ENCODE data around the gene TOP1. TPM values are rescaled to one million over a fixed set of nuclear protein-coding genes. Genes with fewer than 3 reads are reported as not detected.
"Not testable (repeated sequence)": the region's sequence is repeated elsewhere in the genome, so short reads cannot be mapped to it uniquely, and the experiment has no call there.

Gene TOP1
- total RNA-seq, 1 donor from 2014 or later: 11.7 TPM

- DNase-seq (ENCODE audit: low read depth in 2 of 2): not testable (repeated sequence)
These were observed 24.7 kb upstream of the TOP1 start for GRCh38 chr20:41003936-41004294.

- DNase-seq (ENCODE audit: low read depth in 2 of 2): peak; percentile 47 to 63
These were observed 23.9 kb upstream of the TOP1 start for GRCh38 chr20:41004531-41005360.

- peak in 1 of 2 donors; percentile 99 for DNase-seq (ENCODE audit: low read depth in 2 of 2)
These were observed 23.3 kb upstream of the TOP1 start for GRCh38 chr20:41005361-41005729.

DNA sequence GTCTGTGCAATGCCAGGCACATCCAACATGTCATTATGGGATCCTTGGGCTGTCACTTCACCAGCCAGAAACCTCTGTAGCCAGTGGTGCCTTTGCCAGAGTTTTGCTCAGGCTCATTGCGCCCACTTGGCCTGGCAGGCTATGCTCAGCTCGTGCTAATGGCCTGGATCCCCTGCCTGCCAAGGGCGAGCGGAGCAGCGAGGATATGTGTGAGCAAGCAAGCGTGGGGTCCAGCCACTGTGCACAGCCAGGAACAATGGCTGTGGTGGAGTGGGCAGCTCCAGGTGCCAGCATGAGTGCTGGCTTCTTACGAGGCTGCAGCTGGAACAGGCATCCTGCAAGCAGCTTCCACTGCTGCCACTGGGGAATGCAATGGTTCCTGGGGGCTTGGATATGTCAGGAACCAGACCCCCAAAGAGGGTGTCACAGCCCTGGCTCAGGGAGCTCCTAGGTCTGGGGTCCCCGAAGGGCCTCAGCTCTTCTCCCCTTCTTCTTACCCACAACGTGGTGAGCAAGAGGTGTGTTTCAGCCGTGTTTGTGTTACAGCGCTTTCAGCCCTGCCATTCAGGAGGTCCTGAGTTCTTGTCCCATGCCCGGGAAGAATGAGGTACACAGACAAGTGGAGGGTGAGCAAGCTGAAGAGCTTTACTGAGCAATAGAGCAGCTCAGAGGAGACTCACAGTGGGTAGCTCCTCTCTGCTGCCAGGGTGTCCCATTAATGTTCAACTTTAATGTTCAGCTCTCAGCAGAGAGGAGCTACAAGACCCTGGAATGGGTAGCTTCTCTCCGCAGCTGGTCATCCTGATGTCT lies 22.3 kb upstream of the TOP1 start:
- no peak for DNase-seq (ENCODE audit: low read depth in 2 of 2)

- no peak for DNase-seq (ENCODE audit: low read depth in 2 of 2)
These were observed 21.6 kb upstream of the TOP1 start for GRCh38 chr20:41006936-41007474.

DNA sequence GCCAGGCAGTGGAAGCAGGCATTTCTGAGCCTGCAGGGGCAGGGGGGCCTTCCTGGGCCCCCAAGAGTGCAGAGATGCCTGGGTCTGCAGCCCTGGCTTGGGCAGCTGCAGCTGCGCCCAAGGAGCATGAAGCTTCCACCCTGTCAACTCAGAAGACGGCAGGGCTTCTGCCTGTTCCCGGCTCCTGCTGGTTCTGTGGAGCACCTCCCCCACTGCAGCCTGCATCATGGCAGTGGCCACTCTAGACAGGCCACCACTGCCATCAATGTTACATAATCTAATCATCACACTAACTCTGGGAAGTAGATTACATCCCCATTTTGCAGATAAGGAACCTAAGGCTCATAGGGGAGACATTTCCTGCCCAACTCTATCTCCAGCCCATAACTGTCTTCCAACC lies 21.1 kb upstream of the TOP1 start:
- DNase-seq (ENCODE audit: low read depth in 2 of 2): no peak

DNA sequence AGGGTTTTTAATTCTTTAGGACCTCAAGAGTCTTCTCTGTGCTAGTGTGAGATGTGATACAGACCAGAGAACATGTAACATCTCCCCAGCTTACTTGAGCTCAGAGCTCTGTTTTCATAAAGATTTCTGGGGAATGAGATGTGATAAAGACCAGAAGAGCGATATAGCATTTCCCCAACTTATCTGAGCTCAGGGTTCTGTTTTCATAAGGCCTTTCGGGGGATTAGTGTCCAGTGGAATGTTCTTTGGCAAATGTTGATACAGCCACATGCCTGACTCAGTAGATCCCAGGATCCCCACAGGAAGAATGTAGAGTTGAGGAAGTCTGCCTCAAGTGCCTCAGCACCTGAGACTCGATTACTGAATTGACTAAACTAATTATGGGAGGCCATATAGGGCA lies 18.7 kb upstream of the TOP1 start:
- DNase-seq (ENCODE audit: low read depth in 2 of 2): no peak

GRCh38 chr20:41011551-41012067 lies 17.0 kb upstream of the TOP1 start:
- DNase-seq (ENCODE audit: low read depth in 2 of 2): no peak

DNA sequence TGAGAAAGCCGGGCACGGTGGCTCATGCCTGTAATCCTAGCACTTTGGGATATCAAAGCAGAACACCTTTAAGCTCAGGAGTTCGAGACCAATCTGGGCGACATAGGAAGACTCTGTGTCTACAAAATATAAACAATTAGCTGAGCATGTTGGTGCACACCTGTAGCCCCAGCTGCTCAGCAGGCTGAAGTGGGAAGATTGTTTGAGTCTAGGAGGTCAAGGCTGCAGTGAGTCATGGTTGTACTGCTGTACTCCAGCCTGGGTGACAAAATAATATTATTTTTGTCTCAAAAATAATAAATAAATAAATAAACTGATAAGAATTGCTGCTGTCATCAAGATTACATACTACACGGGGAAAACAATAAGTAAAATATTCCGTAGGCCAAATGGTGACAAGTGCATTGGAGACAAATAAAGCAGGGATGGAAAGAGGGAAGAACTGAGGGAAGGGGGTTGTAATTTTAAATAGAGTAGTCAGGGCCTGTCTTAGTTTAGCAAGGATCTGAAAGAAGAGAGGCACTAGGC lies 14.0 kb upstream of the TOP1 start:
- peak in 1 of 2 donors; percentile 33 for DNase-seq (ENCODE audit: low read depth in 2 of 2)

- DNase-seq (ENCODE audit: low read depth in 2 of 2): no peak
These were observed 11.1 kb upstream of the TOP1 start for GRCh38 chr20:41017448-41018042.

DNA sequence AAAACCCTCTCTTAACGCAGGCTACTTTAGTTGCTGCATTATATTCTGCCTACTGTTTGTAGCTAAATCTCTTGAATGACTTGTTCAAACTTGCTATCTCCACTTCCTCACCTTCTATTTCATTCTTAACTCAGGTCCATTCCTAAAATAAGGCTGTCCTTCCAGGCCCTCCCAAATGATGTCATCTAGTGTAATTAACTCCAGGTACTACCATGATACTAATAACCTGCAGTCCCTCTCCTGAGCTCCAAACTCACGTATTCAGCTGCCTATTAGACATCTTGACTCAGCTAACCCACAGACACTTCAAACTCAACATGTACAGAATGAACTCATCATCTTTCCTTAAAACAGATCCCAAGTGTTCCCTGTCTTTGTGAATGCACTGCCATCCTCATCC lies 10.5 kb upstream of the TOP1 start:
- no peak for DNase-seq (ENCODE audit: low read depth in 2 of 2)

DNA sequence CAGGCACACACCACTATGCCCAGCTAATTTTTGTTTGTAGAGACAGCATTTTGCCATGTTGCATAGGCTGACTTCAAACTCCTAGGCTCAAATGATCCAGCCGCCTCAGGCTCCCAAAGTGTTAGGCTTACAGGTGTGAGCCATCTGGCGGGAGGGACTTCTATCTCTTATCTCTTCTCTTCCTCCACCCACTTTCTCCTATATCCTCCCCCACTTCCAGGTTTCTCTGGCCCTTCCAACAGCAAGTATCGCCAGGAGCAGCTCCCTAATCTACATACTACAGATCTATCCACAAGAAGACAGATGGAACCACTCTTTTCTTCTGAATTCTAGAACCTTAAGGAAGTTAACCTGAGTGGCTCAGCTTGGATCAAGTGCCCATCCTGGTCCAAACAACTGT lies 5.1 kb upstream of the TOP1 start:
- no peak for DNase-seq (ENCODE audit: low read depth in 2 of 2)

DNA sequence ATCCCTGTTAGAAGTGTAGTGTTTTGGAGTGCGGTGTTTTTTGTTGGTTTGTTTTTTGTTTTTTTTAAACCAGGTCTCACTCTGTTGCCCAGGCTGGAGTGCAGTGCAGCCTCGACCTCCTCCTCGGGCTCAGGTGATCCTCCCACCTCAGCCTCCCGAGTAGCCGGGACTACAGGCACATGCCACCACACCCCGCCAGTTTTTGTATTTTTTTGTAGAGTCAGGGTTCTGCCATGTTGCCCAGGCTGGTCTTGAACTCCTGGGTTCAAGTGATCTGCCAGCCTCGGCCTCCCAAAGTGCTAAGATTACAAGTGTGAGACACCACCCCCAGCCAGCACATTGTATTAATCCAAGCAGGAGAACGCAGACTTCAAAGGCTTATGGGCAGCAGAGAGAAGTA lies 1.3 kb upstream of the TOP1 start:
- DNase-seq (ENCODE audit: low read depth in 2 of 2): no peak

- no peak for DNase-seq (ENCODE audit: low read depth in 2 of 2)
These were observed 707 bp upstream of the TOP1 start for GRCh38 chr20:41027872-41028358.

GRCh38 chr20:41029150-41029901 lies 704 bp downstream of the TOP1 start:
- DNase-seq (ENCODE audit: low read depth in 2 of 2): peak in 1 of 2 donors; percentile 39

DNA sequence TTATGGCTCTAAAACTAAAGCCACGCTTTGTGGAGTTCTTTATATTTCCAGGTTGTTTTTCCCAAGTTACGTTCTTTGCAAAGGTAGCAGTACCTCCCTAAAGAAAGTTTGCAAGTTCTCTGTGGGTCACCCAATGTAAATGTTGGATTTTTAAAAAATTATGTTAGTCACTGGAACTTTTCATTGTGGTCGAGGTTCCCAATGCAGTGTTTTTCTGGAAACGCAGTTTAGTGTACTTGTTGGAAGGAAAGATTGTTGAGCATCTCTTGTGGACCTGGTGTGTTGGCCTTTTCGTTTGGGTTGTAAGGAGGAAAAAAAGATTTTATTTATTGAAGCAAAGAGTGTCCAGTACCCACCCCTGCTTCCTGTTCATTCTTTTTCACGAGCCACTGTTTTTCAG lies 1.4 kb downstream of the TOP1 start:
- peak in 1 of 2 donors; percentile 12 for DNase-seq (ENCODE audit: low read depth in 2 of 2)

DNA sequence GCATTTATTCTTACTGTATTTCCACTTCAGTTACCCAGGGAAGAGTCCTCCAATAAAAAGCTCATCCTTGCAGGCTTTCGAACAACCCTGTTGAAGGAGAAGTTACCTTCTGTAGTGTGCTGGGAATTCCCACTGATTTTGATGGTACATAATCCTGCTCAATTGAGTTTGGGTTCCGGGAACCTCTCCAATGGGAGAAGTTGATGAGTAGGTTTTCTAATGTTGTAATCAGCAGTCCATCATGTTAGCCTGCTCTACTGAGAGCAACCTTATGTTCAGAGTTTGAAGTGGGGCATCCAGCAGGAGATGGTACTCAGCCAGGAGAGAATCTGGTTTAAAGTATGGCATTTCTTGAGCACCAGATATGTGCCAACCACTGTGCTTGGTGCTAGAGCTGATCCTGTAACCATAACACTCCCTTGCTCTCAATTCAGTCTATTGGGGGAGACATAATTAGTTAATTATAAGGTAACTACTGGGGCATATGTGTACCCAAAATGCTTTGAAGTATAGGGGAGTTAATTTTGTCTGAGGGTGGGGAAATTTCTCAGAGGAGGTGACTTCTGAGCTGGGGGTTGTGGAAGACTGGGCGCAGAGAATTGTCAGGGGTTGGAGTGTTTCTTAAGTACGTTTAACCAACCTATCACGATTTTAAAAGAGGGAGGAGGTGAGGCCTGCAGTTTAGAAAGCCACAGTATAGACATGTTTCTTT lies 2.1 kb downstream of the TOP1 start:
- peak in 1 of 2 donors; percentile 31 for DNase-seq (ENCODE audit: low read depth in 2 of 2)

DNA sequence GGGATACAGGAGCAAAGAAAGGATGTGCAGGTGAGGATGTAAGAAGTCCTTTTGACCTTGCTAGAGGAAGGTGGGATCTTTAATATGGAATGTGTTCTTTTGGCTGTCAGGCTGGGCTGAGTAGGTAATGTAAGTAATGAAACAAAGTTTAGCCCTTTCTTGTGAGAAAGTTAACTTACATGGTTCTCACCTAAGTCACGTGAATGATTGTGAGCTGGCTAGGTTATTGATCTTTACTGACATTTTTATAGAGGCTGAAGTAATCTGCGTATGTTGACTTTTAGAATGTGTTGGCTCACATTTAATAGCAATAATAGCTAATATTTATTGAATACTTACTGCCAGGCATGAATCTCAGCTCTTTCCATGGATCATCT lies 2.6 kb downstream of the TOP1 start:
- no peak for DNase-seq (ENCODE audit: low read depth in 2 of 2)

DNA sequence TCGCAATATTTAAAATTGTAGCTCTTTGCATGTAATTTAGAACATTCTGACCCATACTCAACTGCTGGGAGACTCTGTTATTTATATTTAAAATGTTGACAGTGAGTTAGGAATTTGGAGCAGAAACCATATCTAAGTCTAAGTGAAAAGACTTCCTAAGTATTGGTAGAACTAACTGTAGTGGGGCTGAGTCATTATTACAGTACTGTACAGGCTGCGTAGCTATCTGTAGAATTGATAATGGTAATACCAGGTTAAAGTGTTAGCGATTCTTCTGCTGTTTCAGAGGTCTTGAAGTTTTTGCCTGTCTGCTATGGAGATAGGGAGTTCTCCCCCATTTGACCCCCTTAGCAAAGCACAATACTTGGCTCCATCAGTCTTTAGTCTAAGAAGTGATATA lies 3.6 kb downstream of the TOP1 start:
- no peak for DNase-seq (ENCODE audit: low read depth in 2 of 2)

DNA sequence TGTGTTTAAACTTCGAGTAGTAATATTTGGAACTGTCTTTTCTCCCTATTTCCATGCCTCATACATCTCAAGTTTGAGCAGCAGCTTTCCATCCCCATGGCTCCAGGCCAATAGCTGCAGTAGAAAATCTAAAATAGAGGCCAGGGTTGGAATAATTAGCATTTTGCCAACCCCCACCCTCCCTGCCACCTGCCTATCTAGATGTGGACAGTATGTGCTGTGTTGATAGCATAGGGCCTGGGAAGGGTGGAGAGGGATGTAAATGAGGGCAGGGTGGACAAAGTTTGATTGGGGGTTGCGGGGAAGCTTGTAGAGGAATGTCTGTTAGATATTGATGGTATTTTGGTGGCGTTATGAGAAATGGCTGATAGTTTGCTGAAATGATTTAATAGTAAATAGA lies 5.6 kb downstream of the TOP1 start:
- no peak for DNase-seq (ENCODE audit: low read depth in 2 of 2)

Measured in lung microvascular endothelial cell (primary cell).